ENCODE data around the gene PPFIA4.
"Not testable (repeated sequence)": the region's sequence is repeated elsewhere in the genome, so short reads cannot be mapped to it uniquely, and the experiment has no call there.

Gene PPFIA4

DNA sequence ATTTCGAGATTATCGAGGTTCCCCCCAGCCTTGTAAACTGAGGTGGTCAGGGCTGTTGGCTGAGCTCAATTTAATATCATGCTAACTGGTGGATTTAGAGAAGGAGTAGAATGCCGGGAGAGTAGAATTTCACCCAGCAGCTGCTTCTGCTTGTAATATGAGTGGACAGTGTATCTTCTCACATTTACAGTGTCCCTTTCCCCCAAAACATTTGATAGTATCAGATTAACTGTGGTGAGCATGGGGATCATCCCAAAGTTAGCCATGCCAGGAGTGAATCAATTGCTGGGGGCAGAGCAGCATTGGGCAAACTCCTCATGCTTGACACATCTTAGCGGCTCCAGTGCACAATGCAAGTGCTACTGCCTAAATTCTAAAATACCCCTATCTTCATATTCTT is 9.2 kb upstream of the PPFIA4 start:
- H3K4me3 ChIP-seq (ENCODE audit: insufficient read depth, low read depth, low read length), result no peak overlapping the region
- no peaks in the 10 kb centered on the region for H3K27me3 ChIP-seq (ENCODE audit: control insufficient read depth, insufficient read depth, low read length, poor library complexity, severe bottlenecking)
- 93 to 100% methylated on average over 4 of the region's 4 CpGs for WGBS, 2 experiments
- H3K27ac ChIP-seq (ENCODE audit: insufficient read depth, low read depth, low read length, poor library complexity, severe bottlenecking), result no peak overlapping the region
- H3K9me3 ChIP-seq (ENCODE audit: control insufficient read depth, low read length), result no peaks in the 10 kb centered on the region
- H3K36me3 ChIP-seq (ENCODE audit: control insufficient read depth, insufficient read depth, low read length), result peaks cover 66% of the 10 kb centered on the region
- H3K4me1 ChIP-seq (ENCODE audit: control insufficient read depth, insufficient read depth, low read length), result no peaks in the 10 kb centered on the region

DNA sequence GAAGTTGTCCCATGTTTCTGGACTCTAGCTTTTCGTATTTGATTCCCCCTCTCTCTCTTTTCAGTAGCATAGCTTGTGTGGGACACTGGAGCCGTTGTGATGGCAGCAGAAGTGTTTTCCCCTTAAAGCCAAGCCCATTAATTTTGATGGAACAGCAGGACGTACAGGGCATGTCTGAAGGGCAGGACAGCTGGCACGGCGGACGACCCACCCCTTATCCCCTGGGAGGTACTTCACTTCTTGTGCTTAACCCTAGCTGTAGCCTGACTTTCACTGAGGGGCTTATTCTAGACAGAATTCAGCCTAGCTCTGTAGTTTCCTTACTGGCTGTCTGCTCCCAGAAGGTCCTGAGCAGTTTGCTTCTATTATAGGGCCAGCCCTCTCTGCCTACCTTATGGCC is 8.6 kb upstream of the PPFIA4 start:
- H3K36me3 ChIP-seq (ENCODE audit: control insufficient read depth, insufficient read depth, low read length), result peaks cover 67% of the 10 kb centered on the region
- H3K4me1 ChIP-seq (ENCODE audit: control insufficient read depth, insufficient read depth, low read length), result no peaks in the 10 kb centered on the region
- no peak overlapping the region for H3K4me3 ChIP-seq (ENCODE audit: insufficient read depth, low read depth, low read length)
- no peak overlapping the region for H3K27ac ChIP-seq (ENCODE audit: insufficient read depth, low read depth, low read length, poor library complexity, severe bottlenecking)
- H3K9me3 ChIP-seq (ENCODE audit: control insufficient read depth, low read length), result no peaks in the 10 kb centered on the region
- H3K27me3 ChIP-seq (ENCODE audit: control insufficient read depth, insufficient read depth, low read length, poor library complexity, severe bottlenecking), result no peaks in the 10 kb centered on the region
- WGBS, 2 experiments, result 93 to 95% methylated on average over 6 of the region's 6 CpGs

DNA sequence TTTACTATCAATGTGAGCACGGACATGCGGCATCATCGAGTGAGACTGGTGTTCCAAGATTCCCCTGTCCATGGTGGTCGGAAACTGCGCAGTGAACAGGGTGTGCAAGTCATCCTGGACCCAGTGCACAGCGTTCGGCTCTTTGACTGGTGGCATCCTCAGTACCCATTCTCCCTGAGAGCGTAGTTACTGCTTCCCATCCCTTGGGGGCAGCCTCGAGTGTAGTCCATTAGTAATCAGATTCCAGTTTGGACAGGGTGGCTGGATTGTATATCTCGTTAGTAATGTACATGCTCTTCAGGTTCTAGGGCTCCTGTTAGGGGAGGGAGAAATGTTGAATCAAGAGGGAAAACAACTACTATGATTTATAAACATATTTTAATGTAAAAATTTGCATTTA is 3.4 kb upstream of the PPFIA4 start:
- WGBS, 2 experiments, result 100% methylated on average over 1 of the region's 10 CpGs; no CpG with 5 or more reads in 1 of the 2 experiments
- not testable (repeated sequence) for H3K4me3 ChIP-seq (ENCODE audit: insufficient read depth, low read depth, low read length); H3K9me3 ChIP-seq (ENCODE audit: control insufficient read depth, low read length); H3K4me1 ChIP-seq (ENCODE audit: control insufficient read depth, insufficient read depth, low read length); H3K27ac ChIP-seq (ENCODE audit: insufficient read depth, low read depth, low read length, poor library complexity, severe bottlenecking)
- Histone ChIP-seq H3K27me3 (ENCODE audit: control insufficient read depth, insufficient read depth, low read length, poor library complexity, severe bottlenecking) (peaks cover 16% of the 10 kb centered on the region), H3K36me3 (ENCODE audit: control insufficient read depth, insufficient read depth, low read length) (peaks cover 45% of the 10 kb centered on the region)

GRCh38 chr1:203025686-203026030 is 633 bp upstream of the PPFIA4 start:
- Histone ChIP-seq H3K4me3 (ENCODE audit: insufficient read depth, low read depth, low read length) (no peak overlapping the region), H3K36me3 (ENCODE audit: control insufficient read depth, insufficient read depth, low read length) (peaks cover 29% of the 10 kb centered on the region), H3K27ac (ENCODE audit: insufficient read depth, low read depth, low read length, poor library complexity, severe bottlenecking) (no peak overlapping the region), H3K4me1 (ENCODE audit: control insufficient read depth, insufficient read depth, low read length) (peaks cover 18% of the 10 kb centered on the region), H3K9me3 (ENCODE audit: control insufficient read depth, low read length) (no peaks in the 10 kb centered on the region), H3K27me3 (ENCODE audit: control insufficient read depth, insufficient read depth, low read length, poor library complexity, severe bottlenecking) (peaks cover 30% of the 10 kb centered on the region)

DNA sequence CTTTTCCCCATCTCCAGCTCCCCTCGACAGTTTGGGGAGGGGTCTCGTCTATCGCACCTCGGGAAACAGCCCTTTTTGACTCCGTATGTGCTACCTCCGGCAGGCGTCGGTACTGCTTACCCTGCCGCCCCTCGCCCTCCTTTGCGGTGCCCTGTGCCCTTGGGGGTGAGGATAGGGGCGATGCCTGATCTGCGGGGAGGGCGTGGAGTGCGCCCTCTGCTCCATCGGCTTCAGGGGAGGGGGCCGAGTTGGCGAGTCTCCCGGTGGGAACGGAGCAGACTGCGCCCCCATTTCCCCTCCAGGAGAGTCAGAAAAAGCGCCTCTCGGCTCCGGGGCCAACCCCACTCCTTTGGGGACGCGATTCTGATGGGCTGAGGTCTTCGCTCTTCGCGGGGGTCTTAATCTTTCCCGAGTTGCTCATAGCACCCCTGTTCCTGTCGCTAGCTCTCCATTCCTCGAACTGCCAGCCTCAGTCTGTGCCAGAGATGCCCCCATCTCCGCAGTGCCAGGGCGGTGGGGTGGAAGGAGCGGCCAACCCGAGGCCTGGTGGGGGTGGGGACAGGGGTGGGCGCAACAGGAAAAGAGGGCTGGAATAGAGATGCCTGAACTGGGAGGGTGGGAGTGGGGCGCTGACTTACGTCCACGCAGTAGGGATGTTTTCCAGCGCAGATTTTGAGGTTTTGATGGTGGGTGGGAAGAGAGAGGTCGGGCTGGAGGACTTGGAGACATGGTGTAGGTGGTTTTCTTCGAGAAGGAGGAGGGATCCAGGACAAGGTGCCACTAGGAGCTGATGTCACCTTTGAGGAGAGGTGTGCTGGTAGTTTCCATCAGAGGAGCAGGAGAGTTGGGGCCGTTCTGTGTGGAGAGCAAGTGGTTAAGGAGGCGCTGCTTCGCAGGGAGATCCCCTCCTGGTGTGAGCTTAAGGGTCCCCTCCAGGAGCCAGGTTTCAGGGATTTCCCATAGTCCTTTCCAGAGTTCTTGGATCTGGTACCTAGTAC is 674 bp downstream of the PPFIA4 start:
- H3K36me3 ChIP-seq (ENCODE audit: control insufficient read depth, insufficient read depth, low read length), result peaks cover 17% of the 10 kb centered on the region
- peaks cover 18% of the 10 kb centered on the region for H3K4me1 ChIP-seq (ENCODE audit: control insufficient read depth, insufficient read depth, low read length)
- WGBS, 2 experiments, result 9% methylated on average over 46 of the region's 46 CpGs
- no peak overlapping the region for H3K27ac ChIP-seq (ENCODE audit: insufficient read depth, low read depth, low read length, poor library complexity, severe bottlenecking)
- H3K9me3 ChIP-seq (ENCODE audit: control insufficient read depth, low read length), result no peaks in the 10 kb centered on the region
- peaks cover 30% of the 10 kb centered on the region for H3K27me3 ChIP-seq (ENCODE audit: control insufficient read depth, insufficient read depth, low read length, poor library complexity, severe bottlenecking)
- H3K4me3 ChIP-seq (ENCODE audit: insufficient read depth, low read depth, low read length), result peak overlapping the region; percentile 68

DNA sequence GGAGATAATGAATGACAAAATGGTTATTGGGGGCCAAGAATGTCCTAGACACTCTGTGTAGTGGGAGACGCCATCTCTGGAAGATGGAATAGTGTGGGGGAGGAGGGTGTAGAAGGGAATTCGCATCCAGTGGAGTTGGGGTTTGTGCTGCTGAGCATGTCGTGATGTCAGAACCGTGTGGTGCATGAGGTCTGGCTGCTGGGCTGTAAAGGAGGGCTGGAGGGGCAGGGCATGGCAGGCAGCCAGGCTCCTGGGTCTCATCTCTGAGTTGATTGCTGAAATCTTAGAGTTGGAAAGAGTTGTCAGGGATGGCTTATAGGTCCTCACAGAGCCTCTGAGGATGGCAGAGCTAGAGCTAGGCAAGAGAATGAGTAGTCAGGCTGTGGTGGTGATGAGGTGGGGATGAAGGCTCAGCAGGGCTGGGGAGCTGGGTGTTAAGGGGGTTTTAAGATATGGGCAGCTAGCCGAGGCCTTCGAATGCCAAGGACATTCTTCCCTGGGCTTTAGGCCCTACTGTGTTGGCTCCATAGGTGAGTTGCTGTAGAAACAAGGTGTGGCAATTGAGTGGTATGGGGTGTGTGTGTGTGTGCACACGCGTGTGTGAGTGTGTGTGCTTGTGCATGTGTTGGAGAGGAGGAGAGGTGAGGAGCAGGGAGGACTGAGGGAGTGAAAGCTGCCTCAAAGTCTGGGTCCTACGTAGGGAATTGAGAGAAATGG is 1.9 kb downstream of the PPFIA4 start:
- H3K4me3 ChIP-seq (ENCODE audit: insufficient read depth, low read depth, low read length), result no peak overlapping the region

GRCh38 chr1:203028784-203029553 is 2.7 kb downstream of the PPFIA4 start:
- no peaks in the 10 kb centered on the region for H3K9me3 ChIP-seq (ENCODE audit: control insufficient read depth, low read length)
- H3K36me3 ChIP-seq (ENCODE audit: control insufficient read depth, insufficient read depth, low read length), result peaks cover 8% of the 10 kb centered on the region
- 81 to 85% methylated on average over 13 of the region's 13 CpGs for WGBS, 2 experiments
- H3K4me3 ChIP-seq (ENCODE audit: insufficient read depth, low read depth, low read length), result no peak overlapping the region
- H3K27ac ChIP-seq (ENCODE audit: insufficient read depth, low read depth, low read length, poor library complexity, severe bottlenecking), result no peak overlapping the region
- peaks cover 18% of the 10 kb centered on the region for H3K4me1 ChIP-seq (ENCODE audit: control insufficient read depth, insufficient read depth, low read length)
- peaks cover 30% of the 10 kb centered on the region for H3K27me3 ChIP-seq (ENCODE audit: control insufficient read depth, insufficient read depth, low read length, poor library complexity, severe bottlenecking)

More for the DNA sequence above, 1.9 kb downstream of the PPFIA4 start:
- H3K36me3 ChIP-seq (ENCODE audit: control insufficient read depth, insufficient read depth, low read length), result peaks cover 15% of the 10 kb centered on the region
- H3K9me3 ChIP-seq (ENCODE audit: control insufficient read depth, low read length), result no peaks in the 10 kb centered on the region
- H3K27ac ChIP-seq (ENCODE audit: insufficient read depth, low read depth, low read length, poor library complexity, severe bottlenecking), result no peak overlapping the region
- peaks cover 18% of the 10 kb centered on the region for H3K4me1 ChIP-seq (ENCODE audit: control insufficient read depth, insufficient read depth, low read length)
- H3K27me3 ChIP-seq (ENCODE audit: control insufficient read depth, insufficient read depth, low read length, poor library complexity, severe bottlenecking), result peaks cover 30% of the 10 kb centered on the region
- WGBS, 2 experiments, result 89 to 90% methylated on average over 9 of the region's 9 CpGs

DNA sequence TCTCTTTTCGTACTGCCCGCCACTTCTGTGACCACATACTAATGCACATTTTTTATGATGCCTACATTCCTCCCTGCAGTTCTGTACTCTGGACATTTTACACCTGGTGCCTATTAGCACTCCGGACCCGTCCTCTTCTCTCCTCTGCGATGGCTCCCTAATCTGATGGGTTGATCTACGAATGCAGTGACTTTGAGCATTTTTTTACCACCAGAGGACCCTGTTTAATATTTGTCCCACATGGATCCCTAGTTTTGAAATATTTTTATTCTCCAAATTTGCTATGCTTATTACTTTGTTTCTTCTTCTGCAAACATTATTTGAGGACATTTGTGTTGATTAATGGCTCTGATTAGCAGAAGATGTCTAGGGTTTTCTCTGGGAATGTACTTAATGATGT is 5.2 kb downstream of the PPFIA4 start:
- Histone ChIP-seq H3K4me3 (ENCODE audit: insufficient read depth, low read depth, low read length) (no peak overlapping the region), H3K4me1 (ENCODE audit: control insufficient read depth, insufficient read depth, low read length) (peaks cover 18% of the 10 kb centered on the region), H3K27me3 (ENCODE audit: control insufficient read depth, insufficient read depth, low read length, poor library complexity, severe bottlenecking) (peaks cover 27% of the 10 kb centered on the region), H3K9me3 (ENCODE audit: control insufficient read depth, low read length) (no peaks in the 10 kb centered on the region), H3K27ac (ENCODE audit: insufficient read depth, low read depth, low read length, poor library complexity, severe bottlenecking) (no peak overlapping the region), H3K36me3 (ENCODE audit: control insufficient read depth, insufficient read depth, low read length) (no peaks in the 10 kb centered on the region)
- 96% methylated on average over 6 of the region's 6 CpGs for WGBS, 2 experiments

- Histone ChIP-seq H3K36me3 (ENCODE audit: control insufficient read depth, insufficient read depth, low read length) (no peaks in the 10 kb centered on the region), H3K27ac (ENCODE audit: insufficient read depth, low read depth, low read length, poor library complexity, severe bottlenecking) (no peak overlapping the region), H3K27me3 (ENCODE audit: control insufficient read depth, insufficient read depth, low read length, poor library complexity, severe bottlenecking) (peaks cover 9% of the 10 kb centered on the region), H3K9me3 (ENCODE audit: control insufficient read depth, low read length) (no peaks in the 10 kb centered on the region), H3K4me1 (ENCODE audit: control insufficient read depth, insufficient read depth, low read length) (peaks cover 9% of the 10 kb centered on the region), H3K4me3 (ENCODE audit: insufficient read depth, low read depth, low read length) (no peak overlapping the region)
- 90 to 93% methylated on average over 2 of the region's 2 CpGs for WGBS, 2 experiments
Measured at GRCh38 chr1:203033287-203033686, 7.0 kb downstream of the PPFIA4 start.

- Histone ChIP-seq H3K27me3 (ENCODE audit: control insufficient read depth, insufficient read depth, low read length, poor library complexity, severe bottlenecking) (peaks cover 3% of the 10 kb centered on the region), H3K4me3 (ENCODE audit: insufficient read depth, low read depth, low read length) (no peak overlapping the region), H3K36me3 (ENCODE audit: control insufficient read depth, insufficient read depth, low read length) (no peaks in the 10 kb centered on the region), H3K27ac (ENCODE audit: insufficient read depth, low read depth, low read length, poor library complexity, severe bottlenecking) (no peak overlapping the region), H3K9me3 (ENCODE audit: control insufficient read depth, low read length) (no peaks in the 10 kb centered on the region), H3K4me1 (ENCODE audit: control insufficient read depth, insufficient read depth, low read length) (peaks cover 4% of the 10 kb centered on the region)
- 92 to 93% methylated on average over 2 of the region's 2 CpGs for WGBS, 2 experiments
Measured at GRCh38 chr1:203033917-203034316, 7.6 kb downstream of the PPFIA4 start.

All from ectodermal cell (in vitro differentiated cells).